HG02840 (cell line): ENCODE results near the gene MOBP.

ENCODE experiments used
- ATAC-seq: cut with Tn5 transposase; IDR thresholded peaks from one replicate; pipeline ENCODE4 v1.9.1; 2021; ENCODE audit warnings: mild to moderate bottlenecking, moderate library complexity, moderate number of reproducible peaks; ENCODE audit not compliant: unreplicated experiment, low FRiP score

MOBP gene

DNA sequence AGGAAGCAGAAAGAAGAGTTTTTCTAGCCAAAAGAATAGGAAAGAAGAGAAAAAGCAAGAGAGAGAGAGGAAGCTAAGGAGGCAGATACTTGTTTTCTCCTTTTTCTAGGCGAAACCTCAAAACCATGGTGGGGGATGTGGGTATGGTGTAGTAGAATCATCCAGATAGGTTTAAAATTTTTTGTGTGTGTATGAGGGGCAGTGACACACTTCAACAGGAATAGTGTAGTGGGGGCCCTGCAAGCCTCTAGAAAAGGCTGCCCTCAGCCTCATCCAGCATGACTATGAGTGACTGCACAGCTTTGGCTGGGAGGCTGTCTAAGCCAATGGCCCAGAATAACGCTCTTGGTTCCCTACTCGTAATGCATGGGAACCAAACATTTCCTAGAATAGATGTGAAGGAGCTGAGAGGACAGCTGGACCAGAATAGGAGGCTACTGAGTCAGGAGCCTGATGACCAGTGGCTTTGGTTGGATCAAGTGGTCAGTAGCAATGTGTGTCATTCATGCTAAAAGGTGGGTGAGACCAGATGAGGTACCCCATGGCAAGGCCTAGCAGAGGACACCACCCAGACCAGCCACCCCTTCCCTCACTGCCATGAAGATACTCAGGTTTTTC lies 24.4 kb downstream of the MOBP start:
- no peak for ATAC-seq

GRCh38 chr3:39494781-39495180 lies 27.3 kb downstream of the MOBP start:
- ATAC-seq: no peak

DNA sequence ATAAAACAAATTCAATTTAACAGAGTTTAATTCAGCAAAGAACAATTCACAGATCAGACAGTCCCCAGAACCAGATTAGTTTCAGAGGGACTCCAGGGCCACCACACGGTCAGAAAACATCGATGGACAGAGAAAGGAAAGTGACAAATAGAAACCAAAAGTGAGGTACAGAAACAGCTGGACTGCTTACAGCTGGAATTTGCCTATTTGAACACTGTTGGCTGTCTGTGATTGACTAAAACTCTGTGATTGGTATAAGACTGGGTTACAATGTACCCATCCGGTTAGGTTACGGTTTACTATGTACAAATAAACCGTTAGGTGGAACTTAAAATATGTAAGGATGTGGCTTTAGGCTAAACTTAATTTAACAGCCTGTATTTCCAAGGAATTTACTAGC lies 30.3 kb downstream of the MOBP start:
- no peak for ATAC-seq

- ATAC-seq: no peak
These were observed 32.3 kb downstream of the MOBP start for GRCh38 chr3:39499651-39500273.

DNA sequence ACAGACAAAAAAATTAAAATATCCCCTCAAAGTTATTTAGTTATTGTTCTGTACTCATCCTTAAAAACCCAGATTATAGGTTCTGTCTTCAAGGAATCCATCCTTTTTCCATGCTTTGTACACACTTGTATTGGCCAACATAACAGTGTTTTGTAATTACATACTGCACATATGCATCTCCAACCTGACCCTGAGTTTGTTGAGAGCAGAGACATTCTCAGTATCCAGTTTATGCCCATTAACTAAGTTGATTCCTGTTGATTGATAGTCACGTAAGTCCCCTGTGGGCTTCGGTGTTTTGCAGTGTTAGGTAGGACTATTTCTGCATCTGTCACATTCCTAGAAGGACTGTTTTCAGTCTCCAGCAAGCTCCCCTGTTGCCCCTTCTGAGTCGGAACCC lies 33.6 kb downstream of the MOBP start:
- no peak for ATAC-seq

DNA sequence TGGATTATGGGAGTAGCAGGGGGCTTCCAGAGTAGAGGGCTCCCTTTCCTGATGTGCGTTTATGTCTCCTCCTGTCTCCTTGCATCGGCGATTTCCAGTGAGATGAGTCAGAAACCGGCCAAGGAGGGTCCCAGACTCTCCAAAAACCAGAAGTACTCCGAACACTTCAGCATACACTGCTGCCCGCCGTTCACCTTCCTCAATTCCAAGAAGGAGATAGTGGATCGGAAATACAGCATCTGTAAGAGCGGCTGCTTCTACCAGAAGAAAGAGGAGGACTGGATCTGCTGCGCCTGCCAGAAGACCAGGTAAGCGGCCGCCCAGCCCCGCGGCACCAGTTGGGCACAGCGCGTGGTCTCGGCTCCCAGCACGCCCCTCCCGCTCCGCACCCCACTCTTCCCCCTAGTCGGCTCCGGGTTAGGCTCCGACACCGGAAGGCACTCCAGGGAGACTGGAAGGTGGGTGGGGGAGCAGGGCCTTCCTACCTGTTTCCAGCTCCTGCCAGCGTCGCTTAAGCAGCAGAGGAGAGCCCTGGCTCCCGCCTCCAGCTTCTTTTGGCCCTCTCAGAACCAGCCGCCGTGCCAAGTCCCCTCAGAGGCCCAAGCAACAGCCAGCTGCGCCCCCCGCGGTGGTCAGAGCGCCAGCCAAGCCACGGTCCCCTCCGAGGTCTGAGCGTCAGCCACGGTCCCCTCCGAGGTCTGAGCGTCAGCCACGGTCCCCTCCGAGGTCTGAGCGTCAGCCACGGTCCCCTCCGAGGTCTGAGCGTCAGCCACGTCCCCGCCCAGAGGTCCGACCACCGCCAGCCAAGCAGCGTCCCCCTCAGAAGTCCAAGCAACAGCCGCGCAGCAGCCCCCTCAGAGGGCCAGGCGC lies 34.7 kb downstream of the MOBP start:
- ATAC-seq: no peak

- ATAC-seq: no peak
These were observed 35.3 kb downstream of the MOBP start for GRCh38 chr3:39502838-39503145.

DNA sequence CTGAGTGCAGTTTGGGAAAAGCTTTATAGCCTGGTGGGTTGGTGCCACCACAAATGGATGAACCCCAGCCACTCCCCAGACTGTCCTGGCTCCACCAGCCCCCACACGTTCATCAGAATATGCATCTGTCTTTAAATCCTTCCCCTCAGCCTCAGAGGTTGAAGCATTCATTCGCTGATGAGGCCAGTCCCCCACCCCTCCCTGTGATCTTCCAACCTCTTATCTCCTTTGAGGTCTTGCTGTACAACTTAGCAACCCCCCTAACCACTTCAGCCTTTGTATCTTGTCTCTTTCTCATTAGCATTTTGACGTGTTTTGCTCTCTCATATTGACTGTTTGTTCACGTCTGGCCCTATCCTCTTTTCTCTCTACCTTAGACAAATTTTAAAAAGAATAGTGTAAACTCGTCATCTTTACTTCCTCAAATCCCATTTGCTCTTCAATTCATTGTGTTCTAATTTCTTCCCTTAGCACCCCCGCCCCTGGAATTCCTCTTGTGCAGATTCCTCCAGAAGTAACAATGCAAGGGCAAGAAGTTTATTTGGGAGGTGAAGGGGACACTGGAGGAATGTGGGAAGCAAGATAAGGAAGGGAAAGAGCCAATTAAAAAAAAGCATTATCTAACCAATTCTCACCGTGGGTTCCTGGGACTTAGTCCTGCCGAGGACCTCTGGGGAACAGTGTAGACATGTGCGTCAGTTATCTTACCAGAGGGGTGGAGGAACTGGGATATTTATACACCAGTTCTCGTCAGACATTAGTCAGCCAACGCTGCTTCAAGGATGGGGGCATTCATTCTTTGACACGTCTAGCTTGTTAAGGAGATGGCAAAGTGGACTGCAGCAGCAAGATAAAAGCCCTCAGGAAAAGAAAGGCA lies 38.6 kb downstream of the MOBP start:
- no peak for ATAC-seq

GRCh38 chr3:39506863-39507262 lies 39.4 kb downstream of the MOBP start:
- no peak for ATAC-seq

- ATAC-seq: no peak
These were observed 46.4 kb downstream of the MOBP start for GRCh38 chr3:39513791-39514369.

GRCh38 chr3:39515681-39516441 lies 48.4 kb downstream of the MOBP start:
- ATAC-seq: no peak

DNA sequence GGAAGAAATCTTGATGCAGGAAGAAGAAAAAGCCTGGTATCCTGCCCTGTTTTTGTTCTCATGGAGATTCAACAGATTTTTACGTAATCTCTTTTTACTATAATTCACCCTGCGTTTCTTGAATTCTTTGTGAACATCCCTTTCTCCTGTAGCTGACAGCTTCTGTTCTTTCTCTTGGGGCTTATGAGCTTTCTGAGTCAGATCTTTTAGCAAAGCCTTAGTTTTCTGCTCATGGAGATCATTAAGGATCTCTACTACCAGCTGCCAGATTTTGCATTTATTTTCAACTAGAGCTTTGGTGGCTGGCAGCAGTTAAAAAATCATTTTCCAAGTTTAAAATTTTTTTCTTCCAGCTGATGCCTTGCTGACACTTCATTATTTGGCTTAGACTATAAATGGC lies 51.6 kb downstream of the MOBP start:
- ATAC-seq: no peak

DNA sequence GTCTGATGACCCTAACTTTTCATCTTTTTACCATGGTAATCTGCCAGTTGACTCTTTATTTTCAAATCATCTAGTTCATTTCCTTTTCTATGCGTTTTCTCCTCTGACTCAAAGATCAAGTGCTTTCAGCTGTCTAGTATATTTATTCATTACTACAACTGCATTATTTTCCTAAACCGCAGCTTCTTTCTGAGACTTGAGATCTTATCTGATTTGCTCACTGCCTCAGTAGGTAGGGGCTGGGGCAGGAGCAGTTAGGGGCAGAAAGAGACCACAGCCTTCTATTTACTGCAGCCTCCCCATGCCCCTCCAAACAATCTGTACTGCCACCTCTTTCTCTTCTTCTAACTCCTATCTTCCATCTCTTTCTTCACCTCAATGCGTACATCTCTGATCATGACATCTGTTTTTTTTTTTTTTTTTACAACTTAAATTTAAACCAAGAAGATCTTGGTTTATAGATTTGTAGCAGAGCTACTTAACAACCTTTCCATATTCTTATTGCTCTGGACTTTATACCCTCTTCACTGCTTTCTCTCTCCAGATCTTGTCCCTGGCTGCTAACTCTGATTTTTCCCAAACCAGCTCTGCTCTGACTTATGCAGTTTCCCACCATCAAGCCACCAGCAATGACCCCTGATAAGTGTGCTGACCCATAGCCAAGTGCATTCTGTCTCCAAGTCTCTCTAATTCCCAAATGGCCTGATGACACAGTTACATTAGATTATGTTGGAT lies 52.2 kb downstream of the MOBP start:
- no peak for ATAC-seq

DNA sequence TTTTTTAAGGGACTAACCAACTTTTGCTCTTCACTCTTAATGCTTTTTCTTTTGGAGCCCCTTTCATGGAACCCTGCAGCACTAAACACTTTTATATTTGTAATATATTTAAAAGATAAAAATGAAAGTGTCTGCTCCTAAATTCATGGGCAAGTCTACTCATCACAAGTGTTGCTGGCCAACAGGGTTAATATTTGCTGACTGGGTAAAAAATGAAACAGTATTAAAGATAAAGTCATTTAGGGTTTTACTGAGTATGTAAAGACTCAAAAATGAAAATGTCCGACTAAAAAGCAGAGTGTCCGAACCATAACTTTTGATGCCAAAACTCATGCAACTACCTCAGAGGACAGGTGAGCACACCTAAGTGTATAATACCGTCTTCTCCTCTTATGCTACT lies 54.0 kb downstream of the MOBP start:
- no peak for ATAC-seq

- no peak for ATAC-seq
These were observed 56.6 kb downstream of the MOBP start for GRCh38 chr3:39524107-39524506.

- no peak for ATAC-seq
These were observed 61.4 kb downstream of the MOBP start for GRCh38 chr3:39528844-39529243.

- no peak for ATAC-seq
These were observed 62.1 kb downstream of the MOBP start for GRCh38 chr3:39529577-39529976.

- no peak for ATAC-seq
These were observed 63.6 kb downstream of the MOBP start for GRCh38 chr3:39531066-39531465.

GRCh38 chr3:39531665-39532064 lies 64.2 kb downstream of the MOBP start:
- ATAC-seq: no peak
